HG02571 (cell line): ENCODE measurements around the gene PEAK1.

Experiments
- ATAC-seq: cut with Tn5 transposase; IDR thresholded peaks from one replicate; pipeline ENCODE4 v1.9.1; 2021; ENCODE audit warnings: mild to moderate bottlenecking, moderate library complexity; ENCODE audit not compliant: unreplicated experiment

The PEAK1 gene

GRCh38 chr15:77419836-77420609 lies at the start of gene PEAK1:
PEAK1 (minus strand) TSS chr15:77420104; CDS start chr15:77181926, 238,178 bp downstream.
- ATAC-seq, result peak; percentile 93

GRCh38 chr15:77468896-77469295 lies 49.0 kb upstream of the PEAK1 start:
- ATAC-seq, result no peak

- ATAC-seq, result no peak
Measured at GRCh38 chr15:77466521-77466920, 46.6 kb upstream of the PEAK1 start.

GRCh38 chr15:77464129-77464865 lies 44.4 kb upstream of the PEAK1 start:
- no peak for ATAC-seq

- ATAC-seq, result no peak
Measured at GRCh38 chr15:77461486-77461885, 41.6 kb upstream of the PEAK1 start.

GRCh38 chr15:77459031-77459430 lies 39.1 kb upstream of the PEAK1 start:
- no peak for ATAC-seq

- no peak for ATAC-seq
Measured at GRCh38 chr15:77457905-77458265, 38.0 kb upstream of the PEAK1 start.

GRCh38 chr15:77457191-77457904 lies 37.4 kb upstream of the PEAK1 start:
- ATAC-seq, result no peak

- no peak for ATAC-seq
Measured at GRCh38 chr15:77456746-77457145, 36.8 kb upstream of the PEAK1 start.

- ATAC-seq, result no peak
Measured at GRCh38 chr15:77455696-77456321, 35.9 kb upstream of the PEAK1 start.

GRCh38 chr15:77454951-77455350 lies 35.0 kb upstream of the PEAK1 start:
- ATAC-seq, result no peak

GRCh38 chr15:77454265-77454664 lies 34.4 kb upstream of the PEAK1 start:
- ATAC-seq, result no peak

- no peak for ATAC-seq
Measured at GRCh38 chr15:77446840-77447390, 27.0 kb upstream of the PEAK1 start.

- ATAC-seq, result peak; percentile 58
Measured at GRCh38 chr15:77440378-77440999, 20.6 kb upstream of the PEAK1 start.

- ATAC-seq, result no peak
Measured at GRCh38 chr15:77437264-77437663, 17.4 kb upstream of the PEAK1 start.

GRCh38 chr15:77436822-77437221 lies 16.9 kb upstream of the PEAK1 start:
- no peak for ATAC-seq

- ATAC-seq, result no peak
Measured at GRCh38 chr15:77430652-77431051, 10.7 kb upstream of the PEAK1 start.

- ATAC-seq, result no peak
Measured at GRCh38 chr15:77430213-77430612, 10.3 kb upstream of the PEAK1 start.

GRCh38 chr15:77426871-77427270 lies 7.0 kb upstream of the PEAK1 start:
- no peak for ATAC-seq

GRCh38 chr15:77426377-77426776 lies 6.5 kb upstream of the PEAK1 start:
- ATAC-seq, result no peak
